Measurements from ENCODE around the gene MROH7. TPM values are rescaled to one million over a fixed set of nuclear protein-coding genes. Genes with fewer than 3 reads are reported as not detected.

Gene MROH7
- total RNA-seq, 1 experiment from 2014 or later = not detected

DNA sequence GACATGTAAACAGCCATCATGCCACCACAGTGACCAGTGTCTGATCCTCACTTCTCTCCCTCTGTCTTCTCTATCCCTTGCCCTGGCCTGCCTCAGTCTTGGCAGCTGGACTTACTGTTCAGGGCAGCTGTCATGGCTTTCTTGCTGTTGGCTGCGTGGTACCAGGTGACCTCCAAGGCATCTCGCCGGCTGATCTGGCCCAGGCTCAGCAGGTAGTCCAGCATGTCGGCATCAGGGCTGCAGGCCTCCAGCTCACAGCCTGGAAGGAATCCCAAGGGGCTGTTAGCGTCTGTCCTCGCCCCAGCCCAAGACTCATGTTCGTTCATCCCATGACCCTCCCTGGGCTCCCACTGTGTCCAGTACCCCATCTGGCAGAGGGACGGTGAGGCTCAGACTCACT is 21.8 kb upstream of the MROH7 start:
- no TSS peak for BruUV-seq (replicated peaks)
- POLR2A ChIA-PET (ENCODE audit: unreplicated experiment) = no interaction called here
- H3K9me3 ChIP-seq (ENCODE audit: insufficient read depth, low read depth) = no peaks in the 10 kb centered on the region

DNA sequence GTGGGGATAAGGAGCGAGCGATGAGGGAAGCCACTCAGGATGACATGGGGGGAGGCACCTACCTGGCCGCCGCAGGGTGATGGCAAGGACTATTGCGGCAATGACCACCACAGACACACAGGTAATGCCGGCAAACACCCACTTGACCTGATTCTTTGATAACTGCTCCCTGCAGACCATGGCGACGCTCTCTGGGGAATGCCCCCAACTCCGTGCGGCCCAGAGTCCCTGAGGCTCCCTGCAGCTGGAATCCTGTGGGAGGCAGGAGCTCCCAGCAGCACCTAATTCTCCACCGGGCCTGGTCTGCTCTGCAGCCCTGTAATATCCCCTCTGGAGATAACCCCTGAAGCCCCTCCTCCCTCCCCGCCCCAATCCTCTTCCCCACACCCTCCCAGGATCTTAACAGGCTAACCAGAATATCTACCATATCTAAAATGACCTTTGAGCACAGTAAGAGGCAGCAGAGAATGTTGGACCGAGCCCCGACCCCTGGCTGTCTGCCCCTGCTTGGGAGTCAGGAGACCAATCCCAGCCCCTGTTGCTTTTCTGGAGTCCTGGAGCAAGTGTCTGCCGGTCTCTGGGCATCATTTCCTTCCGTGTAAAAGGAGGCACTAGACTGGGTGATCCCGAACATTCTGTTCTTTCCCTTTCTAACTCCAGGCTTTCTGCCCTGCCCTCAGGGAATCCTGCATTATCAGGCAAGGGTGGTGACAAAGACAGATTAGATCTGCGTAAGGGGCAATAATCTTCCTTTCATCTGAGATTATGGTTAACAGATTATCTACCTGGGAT is 18.2 kb upstream of the MROH7 start, which contains the start of gene FAM151A:
Gene FAM151A, minus strand, starts transcription at position 310 of the 792 bp plus-strand sequence. Its CDS starts 130 bp downstream, at position 180.
- Histone ChIP-seq H3K9me3 (ENCODE audit: insufficient read depth, low read depth) (no peaks in the 10 kb centered on the region), H3K4me2 (no peak within 1 kb of the TSS), H3K9me2 (ENCODE audit: insufficient read depth) (no peaks in the 10 kb centered on the region), H3K36me3 (ENCODE audit: low read depth) (no peaks in the 10 kb centered on the region), H3K4me3 (no peak within 1 kb of the TSS), H3K79me2 (ENCODE audit: low read depth) (no peaks in the 10 kb centered on the region), H3K27me3 (ENCODE audit: insufficient read depth, low read depth) (peaks cover 25% of the 10 kb centered on the region), H3F3A (ENCODE audit: insufficient read depth, low read depth) (no peaks in the 10 kb centered on the region), H3K4me1 (replicated peaks; ENCODE audit: insufficient read depth) (no peaks in the 10 kb centered on the region), H3K27ac (no peak within 1 kb of the TSS), H2AFZ (no peak within 1 kb of the TSS), H4K20me1 (ENCODE audit: insufficient read depth) (no peaks in the 10 kb centered on the region)
- DNase-seq = no peak
- intact Hi-C loops (cut with micrococcal nuclease; ENCODE audit: unreplicated experiment) = no loop called here
- CTCF ChIA-PET = interaction anchor here (0.6 kb wide), 1 partner anchor 435 kb away, joined by 3 read pairs; no protein-coding TSS in a partner anchor
- POLR2A ChIA-PET (ENCODE audit: unreplicated experiment) = no interaction called here
- BruUV-seq (replicated peaks) = no TSS peak
- TF ChIP-seq EZH2 (IDR thresholded peaks at IDR 0.05; ENCODE audit: low read depth) = no peak
- TF ChIP-seq, protein P1, sequence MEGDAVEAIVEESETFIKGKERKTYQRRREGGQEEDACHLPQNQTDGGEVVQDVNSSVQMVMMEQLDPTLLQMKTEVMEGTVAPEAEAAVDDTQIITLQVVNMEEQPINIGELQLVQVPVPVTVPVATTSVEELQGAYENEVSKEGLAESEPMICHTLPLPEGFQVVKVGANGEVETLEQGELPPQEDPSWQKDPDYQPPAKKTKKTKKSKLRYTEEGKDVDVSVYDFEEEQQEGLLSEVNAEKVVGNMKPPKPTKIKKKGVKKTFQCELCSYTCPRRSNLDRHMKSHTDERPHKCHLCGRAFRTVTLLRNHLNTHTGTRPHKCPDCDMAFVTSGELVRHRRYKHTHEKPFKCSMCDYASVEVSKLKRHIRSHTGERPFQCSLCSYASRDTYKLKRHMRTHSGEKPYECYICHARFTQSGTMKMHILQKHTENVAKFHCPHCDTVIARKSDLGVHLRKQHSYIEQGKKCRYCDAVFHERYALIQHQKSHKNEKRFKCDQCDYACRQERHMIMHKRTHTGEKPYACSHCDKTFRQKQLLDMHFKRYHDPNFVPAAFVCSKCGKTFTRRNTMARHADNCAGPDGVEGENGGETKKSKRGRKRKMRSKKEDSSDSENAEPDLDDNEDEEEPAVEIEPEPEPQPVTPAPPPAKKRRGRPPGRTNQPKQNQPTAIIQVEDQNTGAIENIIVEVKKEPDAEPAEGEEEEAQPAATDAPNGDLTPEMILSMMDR (conservative IDR thresholded peaks at IDR 0.05) = no peak

More for the DNA sequence above, 21.8 kb upstream of the MROH7 start:
- Histone ChIP-seq H2AFZ (no peak overlapping the region), H3K4me2 (no peak overlapping the region), H3K9me2 (ENCODE audit: insufficient read depth) (no peaks in the 10 kb centered on the region), H3K27ac (no peak overlapping the region), H4K20me1 (ENCODE audit: insufficient read depth) (no peaks in the 10 kb centered on the region), H3F3A (ENCODE audit: insufficient read depth, low read depth) (no peaks in the 10 kb centered on the region), H3K4me3 (no peak overlapping the region), H3K27me3 (ENCODE audit: insufficient read depth, low read depth) (peaks cover 20% of the 10 kb centered on the region; the same call in 1 of the 2 replicates), H3K79me2 (ENCODE audit: low read depth) (no peaks in the 10 kb centered on the region), H3K36me3 (ENCODE audit: low read depth) (no peaks in the 10 kb centered on the region), H3K4me1 (replicated peaks; ENCODE audit: insufficient read depth) (no peaks in the 10 kb centered on the region)
- intact Hi-C loops (cut with micrococcal nuclease; ENCODE audit: unreplicated experiment) = no loop called here
- DNase-seq = no peak
- CTCF ChIA-PET = no interaction called here
- no peak for TF ChIP-seq EZH2 (IDR thresholded peaks at IDR 0.05; ENCODE audit: low read depth)
- TF ChIP-seq, protein P1 (conservative IDR thresholded peaks at IDR 0.05) = no peak

DNA sequence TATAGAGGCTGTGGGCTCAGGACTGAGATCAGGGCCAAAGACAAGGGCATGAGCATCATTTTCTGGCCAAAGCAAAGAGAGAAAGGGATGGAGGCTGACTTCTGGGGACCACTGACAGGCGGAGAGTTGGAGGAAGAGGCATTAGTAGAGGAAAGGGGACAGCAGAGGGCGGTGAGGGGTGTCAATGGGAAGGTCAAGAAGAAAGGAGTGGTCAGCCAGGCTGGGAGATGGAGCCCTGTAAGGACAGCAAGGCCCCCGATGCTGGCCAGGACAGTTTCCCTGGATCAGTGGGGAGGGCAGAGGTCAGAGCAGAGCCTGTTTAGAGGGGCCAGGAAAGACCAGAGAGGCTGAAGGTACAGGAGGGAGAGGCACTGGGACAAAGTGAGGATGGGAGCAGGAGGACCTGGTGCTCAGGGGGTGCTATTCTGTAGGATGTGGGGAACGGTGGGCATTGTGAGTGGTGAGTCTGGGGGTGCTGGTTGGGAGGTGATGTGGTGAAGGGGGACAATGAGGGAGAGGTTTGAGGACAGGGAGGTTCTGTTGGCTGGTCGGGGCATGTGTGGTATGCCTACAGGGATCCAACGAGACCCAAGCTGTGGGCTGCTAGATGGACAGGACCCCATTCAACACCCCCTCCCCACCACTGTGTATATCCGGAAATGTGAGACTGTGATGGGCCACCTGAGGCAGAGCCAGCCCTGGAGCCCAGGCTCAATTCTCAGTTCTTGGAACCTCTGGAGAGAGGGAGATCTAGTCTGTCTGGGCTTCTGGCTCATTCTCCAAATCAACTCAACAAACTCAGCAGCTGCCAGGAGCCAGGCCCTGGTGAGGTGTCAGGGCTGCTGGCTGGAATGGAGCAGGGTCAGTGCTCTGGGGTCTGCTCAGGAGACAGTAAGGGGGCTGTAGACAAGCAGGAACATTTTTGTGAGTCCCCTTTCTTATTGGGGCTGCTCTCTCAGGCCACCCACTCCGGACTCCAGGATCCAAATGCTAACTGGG is 16.8 kb upstream of the MROH7 start:
- TF ChIP-seq, protein P1 (conservative IDR thresholded peaks at IDR 0.05) = no peak
- no peak for TF ChIP-seq EZH2 (IDR thresholded peaks at IDR 0.05; ENCODE audit: low read depth)
- no peaks in the 10 kb centered on the region for H3K9me2 ChIP-seq (ENCODE audit: insufficient read depth)
- POLR2A ChIA-PET (ENCODE audit: unreplicated experiment) = no interaction called here

More for the DNA sequence above, 16.8 kb upstream of the MROH7 start:
- DNase-seq = no peak
- Histone ChIP-seq H3K4me2 (no peak overlapping the region), H2AFZ (no peak overlapping the region), H3K4me3 (no peak overlapping the region), H3K9me3 (ENCODE audit: insufficient read depth, low read depth) (no peaks in the 10 kb centered on the region), H4K20me1 (ENCODE audit: insufficient read depth) (no peaks in the 10 kb centered on the region), H3K79me2 (ENCODE audit: low read depth) (no peaks in the 10 kb centered on the region), H3K36me3 (ENCODE audit: low read depth) (no peaks in the 10 kb centered on the region), H3K27me3 (ENCODE audit: insufficient read depth, low read depth) (peaks cover 25% of the 10 kb centered on the region), H3F3A (ENCODE audit: insufficient read depth, low read depth) (no peaks in the 10 kb centered on the region), H3K27ac (no peak overlapping the region), H3K4me1 (replicated peaks; ENCODE audit: insufficient read depth) (no peaks in the 10 kb centered on the region)
- CTCF ChIA-PET = no interaction called here
- intact Hi-C loops (cut with micrococcal nuclease; ENCODE audit: unreplicated experiment) = no loop called here
- no TSS peak for BruUV-seq (replicated peaks)

Measured in PC-9 (cell line).